Measurements from ENCODE around the gene PAK1IP1.

Gene PAK1IP1

DNA sequence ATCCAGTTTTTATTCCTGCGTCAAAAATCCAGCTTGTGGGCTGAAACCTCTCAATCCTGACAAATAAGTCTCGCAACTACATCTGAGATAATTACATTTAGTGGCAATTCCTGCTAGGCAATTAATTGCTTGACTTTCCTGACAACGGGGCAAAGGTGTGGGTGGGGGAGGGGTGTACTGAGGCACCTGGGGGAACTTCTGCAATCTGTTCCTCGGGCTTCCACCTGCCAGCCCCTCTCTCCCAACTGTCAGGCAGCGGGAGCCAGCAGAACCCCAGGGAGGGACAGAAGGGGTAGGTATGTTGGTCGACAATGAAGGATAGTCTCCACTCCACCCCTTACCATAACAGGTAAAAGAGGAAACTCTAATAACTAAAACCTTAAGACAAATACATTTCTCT is 7.2 kb upstream of the PAK1IP1 start:
- Histone ChIP-seq H3K27me3 (replicated peaks; ENCODE audit: insufficient read depth, low read length) (no peaks in the 10 kb centered on the region), H3K4me2 (ENCODE audit: low read depth, low read length) (no peak overlapping the region), H3K4me1 (ENCODE audit: low read length) (no peaks in the 10 kb centered on the region), H3K4me3 (ENCODE audit: low read length) (no peak overlapping the region), H4K20me1 (ENCODE audit: insufficient read depth, low read length) (no peaks in the 10 kb centered on the region), H3K79me2 (ENCODE audit: low read length) (no peaks in the 10 kb centered on the region), H3K9me3 (replicated peaks; ENCODE audit: insufficient read depth, low read length) (no peaks in the 10 kb centered on the region), H2AFZ (ENCODE audit: low read length) (no peak overlapping the region), H3K9ac (ENCODE audit: low read length) (no peak overlapping the region), H3K27ac (ENCODE audit: low read length) (no peak overlapping the region), H3K36me3 (replicated peaks; ENCODE audit: insufficient read depth, low read length) (no peaks in the 10 kb centered on the region), H3F3A (ENCODE audit: insufficient read depth, low read length) (no peaks in the 10 kb centered on the region), H3K9me2 (replicated peaks; ENCODE audit: insufficient read depth, low read length) (no peaks in the 10 kb centered on the region)
- no peak for DNase-seq
- TF ChIP-seq EZH2 (optimal IDR thresholded peaks at IDR 0.05; ENCODE audit: low read depth, low read length), result no peak
- no peak for TF ChIP-seq CTCF (IDR thresholded peaks at IDR 0.05; ENCODE audit: low read length)
- TF ChIP-seq EZH2phosphoT487 (IDR thresholded peaks at IDR 0.05; ENCODE audit: low read length), result no peak

- Histone ChIP-seq H3K9me2 (replicated peaks; ENCODE audit: insufficient read depth, low read length) (no peaks in the 10 kb centered on the region), H3F3A (ENCODE audit: insufficient read depth, low read length) (peaks cover 6% of the 10 kb centered on the region; the same call in 1 of the 2 replicates), H3K4me3 (ENCODE audit: low read length) (no peak overlapping the region), H3K79me2 (ENCODE audit: low read length) (peaks cover 23% of the 10 kb centered on the region), H3K4me2 (ENCODE audit: low read depth, low read length) (no peak overlapping the region), H3K9ac (ENCODE audit: low read length) (no peak overlapping the region), H4K20me1 (ENCODE audit: insufficient read depth, low read length) (no peaks in the 10 kb centered on the region), H3K36me3 (replicated peaks; ENCODE audit: insufficient read depth, low read length) (no peaks in the 10 kb centered on the region), H3K27me3 (replicated peaks; ENCODE audit: insufficient read depth, low read length) (no peaks in the 10 kb centered on the region), H3K27ac (ENCODE audit: low read length) (no peak overlapping the region), H3K9me3 (replicated peaks; ENCODE audit: insufficient read depth, low read length) (no peaks in the 10 kb centered on the region), H3K4me1 (ENCODE audit: low read length) (peaks cover 1% of the 10 kb centered on the region; the same call in 1 of the 2 replicates), H2AFZ (ENCODE audit: low read length) (no peak overlapping the region)
- TF ChIP-seq EZH2phosphoT487 (IDR thresholded peaks at IDR 0.05; ENCODE audit: low read length) (no peak), EZH2 (optimal IDR thresholded peaks at IDR 0.05; ENCODE audit: low read depth, low read length) (no peak), CTCF (IDR thresholded peaks at IDR 0.05; ENCODE audit: low read length) (no peak)
- no peak for DNase-seq
Measured at GRCh38 chr6:10690651-10691445, 3.9 kb upstream of the PAK1IP1 start.

- no peak overlapping the region for H3K9ac ChIP-seq (ENCODE audit: low read length)
- no peaks in the 10 kb centered on the region for H4K20me1 ChIP-seq (ENCODE audit: insufficient read depth, low read length)
- H3K36me3 ChIP-seq (replicated peaks; ENCODE audit: insufficient read depth, low read length), result no peaks in the 10 kb centered on the region
- no peak for TF ChIP-seq CTCF (IDR thresholded peaks at IDR 0.05; ENCODE audit: low read length)
- TF ChIP-seq EZH2 (optimal IDR thresholded peaks at IDR 0.05; ENCODE audit: low read depth, low read length), result no peak
- no peak for TF ChIP-seq EZH2phosphoT487 (IDR thresholded peaks at IDR 0.05; ENCODE audit: low read length)
- H3K4me3 ChIP-seq (ENCODE audit: low read length), result peak overlapping the region; percentile 84; the same call in 1 of the 2 replicates
- peaks cover 6% of the 10 kb centered on the region; the same call in 1 of the 2 replicates for H3F3A ChIP-seq (ENCODE audit: insufficient read depth, low read length)
- no peaks in the 10 kb centered on the region for H3K9me2 ChIP-seq (replicated peaks; ENCODE audit: insufficient read depth, low read length)
- no peak for DNase-seq
- no peaks in the 10 kb centered on the region for H3K27me3 ChIP-seq (replicated peaks; ENCODE audit: insufficient read depth, low read length)
- peaks cover 45% of the 10 kb centered on the region for H3K79me2 ChIP-seq (ENCODE audit: low read length)
- peak overlapping the region; percentile 89 for H3K4me2 ChIP-seq (ENCODE audit: low read depth, low read length)
- H3K27ac ChIP-seq (ENCODE audit: low read length), result no peak overlapping the region
- peaks cover 8% of the 10 kb centered on the region for H3K4me1 ChIP-seq (ENCODE audit: low read length)
- H2AFZ ChIP-seq (ENCODE audit: low read length), result no peak overlapping the region
- no peaks in the 10 kb centered on the region for H3K9me3 ChIP-seq (replicated peaks; ENCODE audit: insufficient read depth, low read length)
Measured at GRCh38 chr6:10692965-10693538, 1.7 kb upstream of the PAK1IP1 start.

Measured in MM.1S (cell line).